ENCODE results near the gene OXNAD1. TPM values are rescaled to one million over a fixed set of nuclear protein-coding genes. Genes with fewer than 3 reads are reported as not detected.
"Not testable (repeated sequence)": the region's sequence is repeated elsewhere in the genome, so short reads cannot be mapped to it uniquely, and the experiment has no call there.

The OXNAD1 gene
- total RNA-seq, 2 experiments from 2014 or later: 44.9 to 47.4 TPM

DNA sequence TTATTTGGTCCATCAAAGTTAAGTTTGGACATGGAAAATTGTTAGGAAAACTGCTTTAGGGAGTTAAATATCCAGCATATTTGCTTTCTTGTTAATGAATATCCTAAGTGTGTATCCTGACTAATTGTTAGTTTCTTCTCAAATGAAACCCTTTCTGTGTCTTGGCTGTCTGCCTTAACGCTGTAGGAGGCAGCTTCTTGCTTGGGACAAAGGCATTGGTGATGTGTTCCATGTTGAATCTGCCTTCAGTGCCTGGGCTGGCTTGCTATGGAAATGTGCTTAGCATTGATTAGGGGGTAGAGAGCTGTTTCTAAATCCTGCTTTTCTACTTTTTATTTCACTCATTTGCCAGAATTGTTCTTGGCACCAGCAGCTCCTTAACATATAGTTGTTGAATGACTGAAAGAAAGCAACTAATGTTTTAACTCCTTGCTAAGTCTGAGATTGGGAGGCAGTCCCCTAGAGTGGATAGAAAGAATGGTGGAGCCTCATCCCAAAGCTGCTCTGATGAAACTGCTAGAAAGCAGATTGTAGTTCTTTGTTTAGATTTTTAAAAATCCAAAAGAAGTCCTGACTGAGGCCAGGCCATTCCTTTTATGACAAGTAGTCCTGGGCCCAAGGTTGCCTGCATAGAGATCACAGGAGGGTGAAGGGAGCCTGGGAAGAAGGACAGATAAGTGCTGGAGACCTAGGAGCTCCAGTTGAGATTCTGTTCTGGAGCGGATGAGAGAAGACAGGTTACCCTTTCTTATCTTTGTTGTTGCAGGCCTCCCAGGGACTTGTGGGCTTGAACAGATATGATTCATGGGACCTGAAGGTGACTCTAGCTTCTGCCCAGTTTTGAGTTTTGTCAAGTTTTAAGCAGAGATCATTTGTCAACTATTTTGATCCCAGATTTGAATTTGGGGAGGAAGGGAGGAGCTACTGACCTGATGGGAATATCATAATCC lies 39.3 kb downstream of the OXNAD1 start:
- Mint-ChIP-seq H3K36me3 (peaks cover 80% of the 10 kb centered on the region), H3K9me3 (ENCODE audit: low read depth) (no peaks in the 10 kb centered on the region), H3K4me1 (peaks cover 94% of the 10 kb centered on the region), H3K27me3 (no peaks in the 10 kb centered on the region), H3K4me3 (peak overlapping the region; percentile 44), H3K27ac (peak overlapping the region; percentile 87)
- ATAC-seq (no peak), DNase-seq (peak; percentile 41)
- CTCF ChIA-PET: interaction anchor here (0.9 to 6.6 kb wide), 5 partner anchors 10 to 208 kb away, joined by 4 to 65 read pairs (median 8); no protein-coding TSS in a partner anchor

DNA sequence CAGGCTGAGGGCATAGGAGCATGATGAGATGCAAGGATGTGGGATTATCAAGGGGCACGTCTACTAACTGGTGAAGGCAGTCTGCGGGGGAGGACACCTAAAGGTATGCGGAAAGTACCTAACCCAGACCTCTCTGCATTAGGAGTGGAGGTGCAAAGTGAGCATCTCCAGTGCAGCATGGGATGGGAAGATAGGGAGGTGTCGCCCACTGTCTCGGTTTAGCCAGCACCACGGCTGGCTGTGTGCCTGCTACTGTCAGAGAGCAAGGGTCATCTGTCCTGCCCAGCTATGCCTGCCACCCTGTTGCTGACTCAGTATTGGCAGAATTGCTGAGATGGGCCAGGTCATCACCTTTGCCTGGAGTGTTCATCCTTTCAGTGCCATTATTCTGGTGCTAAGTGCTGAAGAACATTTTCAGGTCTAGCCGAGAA lies 40.1 kb downstream of the OXNAD1 start:
- Mint-ChIP-seq H3K4me3 (peak overlapping the region; percentile 44), H3K27ac (peak overlapping the region; percentile 87), H3K9me3 (ENCODE audit: low read depth) (no peaks in the 10 kb centered on the region), H3K4me1 (peaks cover 93% of the 10 kb centered on the region), H3K27me3 (no peaks in the 10 kb centered on the region), H3K36me3 (peaks cover 81% of the 10 kb centered on the region)
- ATAC-seq (no peak), DNase-seq (peak; percentile 55)
- CTCF ChIA-PET: interaction anchor here (1.6 to 6.6 kb wide), 2 partner anchors 14 to 15 kb away, joined by 8 to 65 read pairs; no protein-coding TSS in a partner anchor

DNA sequence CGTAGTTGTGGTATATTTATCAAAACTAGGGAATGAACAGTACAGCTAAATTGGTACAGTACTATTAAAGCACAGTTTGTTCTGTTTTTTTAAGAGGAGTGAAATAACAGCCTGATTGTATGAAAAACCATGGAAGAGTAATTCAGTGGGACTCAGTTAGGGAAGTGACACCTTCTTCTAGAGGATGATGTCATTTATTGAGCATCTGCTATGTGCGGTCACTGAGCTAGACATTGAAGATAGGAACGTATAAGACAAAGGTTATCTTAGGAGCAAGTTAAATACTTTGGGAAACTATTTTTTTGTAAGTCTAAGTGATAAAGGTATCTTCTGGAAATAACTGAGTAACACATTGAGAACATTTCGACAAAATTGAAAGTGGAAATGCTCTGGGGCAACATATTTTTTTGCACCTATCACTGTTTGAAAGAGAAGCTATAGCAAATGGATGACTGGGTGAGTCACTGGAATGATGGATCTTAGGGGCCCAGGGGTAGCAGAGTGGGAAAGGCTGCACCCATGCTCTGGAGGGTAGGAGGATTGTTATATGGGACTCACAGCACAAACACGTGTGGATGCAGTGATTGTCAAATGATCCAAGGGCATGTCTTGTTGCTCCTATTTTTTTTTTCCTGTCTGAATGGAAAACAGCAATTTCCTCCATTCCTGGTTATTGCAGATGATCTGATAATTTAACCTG lies 43.0 kb downstream of the OXNAD1 start:
- ATAC-seq: no peak
- no peaks in the 10 kb centered on the region for H3K27me3 Mint-ChIP-seq
- CTCF ChIA-PET: interaction anchor here (1.0 to 3.1 kb wide), 5 partner anchors 8 to 204 kb away, joined by 3 to 29 read pairs (median 5); partner anchors contain the start of genes DPH3 and OXNAD1
- peaks cover 73% of the 10 kb centered on the region for H3K36me3 Mint-ChIP-seq
- H3K27ac Mint-ChIP-seq: peak overlapping the region; percentile 47
- peak overlapping the region; percentile 8 for H3K4me3 Mint-ChIP-seq
- peaks cover 88% of the 10 kb centered on the region for H3K4me1 Mint-ChIP-seq
- H3K9me3 Mint-ChIP-seq (ENCODE audit: low read depth): no peaks in the 10 kb centered on the region
- no peak for DNase-seq

DNA sequence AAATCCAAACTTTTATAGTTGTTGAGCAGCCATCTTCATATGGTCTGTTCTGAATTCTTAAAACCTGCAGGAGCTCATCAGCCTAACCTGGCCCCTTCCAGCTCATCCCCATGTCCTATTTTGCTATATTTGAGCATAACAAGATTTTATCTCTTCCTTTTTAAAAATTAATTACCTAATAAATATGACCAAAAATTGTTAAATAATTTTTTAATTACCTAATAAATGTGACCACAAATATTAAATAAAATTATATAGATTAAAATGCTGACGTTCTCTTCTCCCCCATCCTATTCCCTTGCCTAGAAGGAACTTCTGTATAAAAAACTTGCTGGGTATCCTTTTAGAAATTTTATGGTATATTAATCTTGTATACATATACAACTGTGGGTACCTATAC lies 43.7 kb downstream of the OXNAD1 start:
- CTCF ChIA-PET: interaction anchor here (1.0 to 3.1 kb wide), 5 partner anchors 8 to 203 kb away, joined by 3 to 29 read pairs (median 5); partner anchors contain the start of genes DPH3 and OXNAD1
- Mint-ChIP-seq H3K9me3 (ENCODE audit: low read depth) (no peaks in the 10 kb centered on the region), H3K4me1 (peaks cover 89% of the 10 kb centered on the region), H3K27ac (peak overlapping the region; percentile 47), H3K27me3 (no peaks in the 10 kb centered on the region), H3K36me3 (peaks cover 73% of the 10 kb centered on the region), H3K4me3 (no peak overlapping the region)
- DNase-seq: no peak
- no peak for ATAC-seq

DNA sequence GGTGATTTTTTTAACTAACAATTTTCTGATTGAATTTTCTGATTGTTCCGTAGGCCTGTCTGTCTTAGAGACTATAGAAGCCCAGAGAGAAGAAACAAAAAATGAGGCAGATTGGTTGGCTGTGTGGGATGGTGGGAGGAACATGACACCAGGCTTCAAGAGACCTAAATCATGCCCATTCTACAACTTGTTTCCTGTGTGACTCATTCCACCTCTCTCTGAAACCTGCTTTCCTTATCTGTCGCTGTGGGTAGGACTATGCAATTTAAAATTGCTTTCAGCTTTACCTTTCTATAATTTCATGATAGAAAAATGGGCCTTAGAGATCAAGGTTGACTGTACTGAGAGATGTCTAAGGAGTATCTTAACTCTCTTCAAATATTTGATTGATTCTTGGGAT lies 44.5 kb downstream of the OXNAD1 start:
- Mint-ChIP-seq H3K4me1 (peaks cover 90% of the 10 kb centered on the region), H3K4me3 (peak overlapping the region; percentile 57), H3K36me3 (peaks cover 73% of the 10 kb centered on the region), H3K9me3 (ENCODE audit: low read depth) (no peaks in the 10 kb centered on the region), H3K27me3 (no peaks in the 10 kb centered on the region), H3K27ac (peak overlapping the region; percentile 93)
- DNase-seq (peak; percentile 76), ATAC-seq (peak; percentile 87)
- CTCF ChIA-PET: interaction anchor here (0.9 to 2.2 kb wide), 3 partner anchors 9 to 44 kb away, joined by 3 to 10 read pairs (median 4); partner anchors contain the start of genes DPH3 and OXNAD1

DNA sequence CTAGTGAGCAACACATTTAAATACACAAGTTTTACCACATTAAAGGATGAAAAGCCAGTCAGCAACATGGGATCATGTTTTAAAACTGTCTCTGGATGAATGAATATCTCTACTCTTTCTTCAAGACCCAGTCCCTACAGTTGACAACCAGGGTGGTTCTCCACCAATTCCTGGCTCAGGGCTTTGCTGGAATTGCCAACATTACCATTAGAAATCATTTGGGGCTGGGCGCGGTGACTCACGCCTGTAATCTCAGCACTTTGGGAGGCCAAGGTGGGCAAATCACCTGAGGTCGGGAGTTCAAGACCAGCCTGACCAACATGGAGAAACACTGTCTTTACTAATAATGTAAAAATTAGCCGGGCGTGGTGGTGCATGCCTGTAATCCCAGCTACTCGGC lies 45.5 kb downstream of the OXNAD1 start:
- H3K27ac Mint-ChIP-seq: peak overlapping the region; percentile 93
- ATAC-seq; H3K27me3 Mint-ChIP-seq; H3K9me3 Mint-ChIP-seq (ENCODE audit: low read depth); H3K4me3 Mint-ChIP-seq: not testable (repeated sequence)
- DNase-seq: peak; percentile 39
- peaks cover 70% of the 10 kb centered on the region for H3K36me3 Mint-ChIP-seq
- H3K4me1 Mint-ChIP-seq: peaks cover 89% of the 10 kb centered on the region
- CTCF ChIA-PET: interaction anchor here (0.7 to 12.3 kb wide), 2 partner anchors 21 to 55 kb away, joined by 3 to 134 read pairs; no protein-coding TSS in a partner anchor

DNA sequence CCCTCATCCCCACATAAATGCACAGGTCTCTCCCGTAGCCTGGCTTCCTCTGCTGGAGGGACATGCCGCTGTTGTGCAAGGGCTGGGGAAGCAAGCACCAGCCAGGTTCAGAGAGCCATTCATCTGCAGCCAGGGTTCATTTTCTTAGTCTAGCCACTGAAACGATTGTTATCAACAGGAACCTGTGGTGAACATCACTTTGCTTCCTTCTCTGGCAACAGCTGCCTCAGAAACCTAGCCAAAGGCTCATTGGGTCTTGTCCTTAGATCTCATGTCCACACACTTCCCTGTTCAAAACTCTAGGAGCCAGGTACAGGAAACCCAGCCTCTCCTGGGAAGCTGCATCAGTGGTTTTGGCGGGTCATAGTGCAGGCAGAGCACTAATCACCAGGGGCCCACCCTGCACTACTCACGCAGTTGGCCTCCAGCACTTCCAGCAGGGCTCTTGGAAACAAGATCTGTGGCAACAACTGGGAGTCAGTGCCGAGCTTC lies 47.0 kb downstream of the OXNAD1 start:
- peak; percentile 70 for ATAC-seq
- peak overlapping the region; percentile 53 for H3K4me3 Mint-ChIP-seq
- no peaks in the 10 kb centered on the region for H3K27me3 Mint-ChIP-seq
- peak overlapping the region; percentile 93 for H3K27ac Mint-ChIP-seq
- CTCF ChIA-PET: interaction anchor here (1.1 to 12.3 kb wide), 9 partner anchors 8 to 204 kb away, joined by 3 to 134 read pairs (median 3); partner anchors contain the start of genes DPH3 and OXNAD1
- H3K9me3 Mint-ChIP-seq (ENCODE audit: low read depth): no peaks in the 10 kb centered on the region
- DNase-seq: peak; percentile 81
- H3K36me3 Mint-ChIP-seq: peaks cover 73% of the 10 kb centered on the region
- peaks cover 90% of the 10 kb centered on the region for H3K4me1 Mint-ChIP-seq

DNA sequence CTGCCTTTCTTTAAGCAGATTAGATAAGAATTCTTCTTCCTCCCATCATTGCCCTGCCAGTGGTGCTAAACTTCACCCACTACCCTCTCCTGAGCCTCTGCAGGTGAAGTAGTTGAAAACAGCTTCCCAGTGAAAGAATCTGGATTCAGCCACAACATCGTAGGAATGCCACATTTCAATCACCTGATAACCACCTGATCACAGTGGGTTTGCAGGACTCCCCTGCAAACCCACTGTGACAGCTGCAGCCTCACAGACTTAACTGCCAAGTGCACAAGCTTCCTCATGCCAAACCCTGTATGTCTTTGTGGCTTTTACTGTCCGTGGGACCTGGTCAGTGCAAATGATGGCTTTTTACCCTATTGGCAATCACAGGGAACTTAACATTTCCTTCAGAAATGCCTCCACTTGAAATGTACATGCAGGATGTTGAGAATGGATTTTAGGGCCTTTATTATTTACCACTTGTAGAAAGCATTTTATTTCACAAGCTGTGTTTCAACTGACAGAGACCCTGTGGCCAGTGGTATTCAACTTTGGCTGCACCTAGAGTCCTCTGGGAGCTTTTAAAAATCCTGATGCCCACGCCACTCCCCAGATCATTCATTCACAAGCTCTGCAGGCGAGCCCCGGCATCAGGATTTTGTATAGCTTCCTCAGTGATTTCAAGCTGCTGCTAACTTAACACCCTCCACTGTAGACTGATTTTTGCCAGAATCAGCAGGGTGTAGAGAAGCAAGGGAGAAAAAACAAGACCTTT lies 49.1 kb downstream of the OXNAD1 start:
- Mint-ChIP-seq H3K27me3 (no peaks in the 10 kb centered on the region), H3K36me3 (peaks cover 70% of the 10 kb centered on the region), H3K4me1 (peaks cover 92% of the 10 kb centered on the region), H3K27ac (peak overlapping the region; percentile 71), H3K9me3 (ENCODE audit: low read depth) (no peaks in the 10 kb centered on the region), H3K4me3 (no peak overlapping the region)
- CTCF ChIA-PET: interaction anchor here (1.0 to 12.3 kb wide), 5 partner anchors 13 to 46 kb away, joined by 3 to 134 read pairs (median 6); no protein-coding TSS in a partner anchor
- ATAC-seq: no peak
- peak; percentile 38 for DNase-seq

DNA sequence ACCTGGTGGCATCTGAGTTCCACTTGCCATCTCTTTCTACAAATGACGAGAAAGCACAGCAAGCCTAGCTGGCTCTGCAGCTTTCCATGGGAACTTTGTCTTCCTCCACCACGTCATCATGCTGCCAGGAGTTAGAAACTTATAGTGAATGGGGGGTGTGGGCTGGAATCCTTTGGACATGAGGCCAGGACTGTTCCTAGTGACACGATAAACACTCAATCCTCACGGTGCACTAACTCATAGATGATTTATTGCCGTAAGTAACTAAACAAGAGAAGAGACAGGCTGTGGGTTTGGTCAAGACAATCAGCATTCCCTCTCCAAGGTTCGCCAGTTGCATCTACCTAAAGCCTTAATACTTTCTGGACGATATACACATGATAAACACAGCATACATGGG lies 50.6 kb downstream of the OXNAD1 start:
- ATAC-seq: no peak
- H3K36me3 Mint-ChIP-seq: peaks cover 73% of the 10 kb centered on the region
- H3K27ac Mint-ChIP-seq: peak overlapping the region; percentile 67
- CTCF ChIA-PET: interaction anchor here (0.6 to 12.3 kb wide), 4 partner anchors 21 to 50 kb away, joined by 3 to 134 read pairs (median 4); partner anchors contain the start of gene OXNAD1
- H3K9me3 Mint-ChIP-seq (ENCODE audit: low read depth): no peaks in the 10 kb centered on the region
- H3K27me3 Mint-ChIP-seq: no peaks in the 10 kb centered on the region
- no peak for DNase-seq
- H3K4me3 Mint-ChIP-seq: no peak overlapping the region
- H3K4me1 Mint-ChIP-seq: peaks cover 90% of the 10 kb centered on the region

DNA sequence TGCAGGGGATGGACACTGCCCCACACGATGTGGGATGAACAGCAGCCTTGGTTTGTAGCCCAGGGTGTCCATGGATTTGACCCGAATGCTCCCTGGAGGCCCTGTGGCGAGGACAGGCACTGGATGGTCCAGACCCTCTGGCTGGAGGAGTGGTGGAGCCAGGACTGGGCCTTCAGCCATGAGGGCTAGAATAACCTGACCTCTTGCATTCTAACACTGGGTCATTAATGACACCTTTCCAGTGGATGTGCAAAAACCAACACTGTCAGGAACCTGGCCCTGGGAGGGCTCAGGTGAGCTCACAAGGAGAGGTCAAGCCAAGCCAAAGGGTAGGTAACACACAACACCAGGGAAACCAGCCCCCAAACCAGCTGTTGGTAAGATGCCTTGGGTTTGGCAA lies 51.4 kb downstream of the OXNAD1 start:
- H3K36me3 Mint-ChIP-seq: peaks cover 78% of the 10 kb centered on the region
- ATAC-seq (no peak), DNase-seq (peak; percentile 39)
- H3K4me1 Mint-ChIP-seq: peaks cover 87% of the 10 kb centered on the region
- peak overlapping the region; percentile 67 for H3K27ac Mint-ChIP-seq
- no peaks in the 10 kb centered on the region for H3K27me3 Mint-ChIP-seq
- no peaks in the 10 kb centered on the region for H3K9me3 Mint-ChIP-seq (ENCODE audit: low read depth)
- CTCF ChIA-PET: interaction anchor here (1.1 to 12.3 kb wide), 4 partner anchors 13 to 51 kb away, joined by 4 to 134 read pairs (median 31); partner anchors contain the start of genes DPH3 and OXNAD1
- H3K4me3 Mint-ChIP-seq: no peak overlapping the region

DNA sequence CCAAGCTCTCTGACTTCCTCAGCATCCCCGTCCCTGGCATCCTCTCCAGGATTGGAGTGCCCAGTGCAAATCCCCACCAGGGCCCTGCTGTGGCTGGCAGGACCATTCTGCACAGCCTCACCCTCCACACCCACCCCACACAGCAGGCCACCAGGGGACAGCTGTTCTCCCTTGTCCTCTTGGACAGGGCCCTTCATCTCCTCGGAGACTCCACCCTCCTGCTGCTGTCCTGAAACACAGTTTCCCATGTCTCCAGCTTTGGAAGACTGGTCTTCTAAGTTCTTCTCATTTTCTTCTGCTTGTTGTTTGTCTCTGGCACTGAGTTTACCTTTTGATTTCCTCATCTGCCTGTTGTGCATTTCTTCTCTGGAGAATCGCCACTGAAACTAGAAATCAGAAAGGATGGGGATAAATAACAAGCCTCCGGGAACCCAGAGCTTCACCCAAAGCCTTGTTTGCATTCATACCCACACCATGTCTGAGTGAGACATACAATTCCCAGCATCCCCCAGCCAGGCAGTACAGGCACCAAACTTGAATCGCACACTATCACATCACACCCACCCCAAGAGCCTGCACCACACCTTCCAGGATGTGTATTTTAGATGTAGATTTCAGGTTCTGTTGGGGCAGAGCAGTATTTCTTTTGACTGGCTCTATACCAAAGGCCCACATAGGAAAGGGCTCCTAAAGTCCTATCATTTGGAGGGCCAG lies 52.0 kb downstream of the OXNAD1 start:
- DNase-seq: peak; percentile 39
- Mint-ChIP-seq H3K4me1 (peaks cover 81% of the 10 kb centered on the region), H3K4me3 (no peak overlapping the region), H3K27ac (peak overlapping the region; percentile 60), H3K27me3 (no peaks in the 10 kb centered on the region), H3K9me3 (ENCODE audit: low read depth) (no peaks in the 10 kb centered on the region), H3K36me3 (peaks cover 78% of the 10 kb centered on the region)
- CTCF ChIA-PET: interaction anchor here (1.1 to 12.3 kb wide), 5 partner anchors 8 to 50 kb away, joined by 4 to 134 read pairs (median 15); partner anchors contain the start of genes DPH3 and OXNAD1
- ATAC-seq: no peak

Data from activated CD8-positive, alpha-beta memory T cell treated with anti-CD3 and anti-CD28 coated beads, Interleukin-2, amount 10 ng/mL, durations not matched to agents 7 days and 5 days (primary cell).